ENCODE results near the gene CAMKMT. TPM values are rescaled to one million over a fixed set of nuclear protein-coding genes. Genes with fewer than 3 reads are reported as not detected.

Gene CAMKMT
- total RNA-seq, 2 experiments from 2014 or later, result 12.1 to 14.1 TPM

DNA sequence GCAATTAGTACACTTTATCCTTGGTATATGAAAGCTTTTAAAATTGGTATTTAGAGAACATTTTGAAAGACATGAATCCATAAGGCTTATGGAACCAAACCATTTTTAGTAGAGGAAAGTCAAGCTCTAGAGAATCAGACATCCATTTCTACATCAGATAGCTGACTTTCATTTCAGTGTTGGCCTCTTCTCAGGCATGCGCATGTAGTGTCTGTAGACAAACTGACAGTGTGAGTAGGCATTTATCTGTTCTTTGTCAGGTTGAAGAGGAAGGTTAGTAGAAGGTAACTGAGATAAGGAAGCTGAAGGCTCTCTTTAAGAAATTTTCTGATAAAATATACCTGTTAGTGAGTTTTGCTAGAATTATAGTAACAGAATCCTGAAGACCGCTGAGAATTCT lies 357.8 kb downstream of the CAMKMT start:
- TF ChIP-seq, protein P1, sequence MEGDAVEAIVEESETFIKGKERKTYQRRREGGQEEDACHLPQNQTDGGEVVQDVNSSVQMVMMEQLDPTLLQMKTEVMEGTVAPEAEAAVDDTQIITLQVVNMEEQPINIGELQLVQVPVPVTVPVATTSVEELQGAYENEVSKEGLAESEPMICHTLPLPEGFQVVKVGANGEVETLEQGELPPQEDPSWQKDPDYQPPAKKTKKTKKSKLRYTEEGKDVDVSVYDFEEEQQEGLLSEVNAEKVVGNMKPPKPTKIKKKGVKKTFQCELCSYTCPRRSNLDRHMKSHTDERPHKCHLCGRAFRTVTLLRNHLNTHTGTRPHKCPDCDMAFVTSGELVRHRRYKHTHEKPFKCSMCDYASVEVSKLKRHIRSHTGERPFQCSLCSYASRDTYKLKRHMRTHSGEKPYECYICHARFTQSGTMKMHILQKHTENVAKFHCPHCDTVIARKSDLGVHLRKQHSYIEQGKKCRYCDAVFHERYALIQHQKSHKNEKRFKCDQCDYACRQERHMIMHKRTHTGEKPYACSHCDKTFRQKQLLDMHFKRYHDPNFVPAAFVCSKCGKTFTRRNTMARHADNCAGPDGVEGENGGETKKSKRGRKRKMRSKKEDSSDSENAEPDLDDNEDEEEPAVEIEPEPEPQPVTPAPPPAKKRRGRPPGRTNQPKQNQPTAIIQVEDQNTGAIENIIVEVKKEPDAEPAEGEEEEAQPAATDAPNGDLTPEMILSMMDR (IDR thresholded peaks at IDR 0.05), result no peak
- CTCF ChIA-PET, result interaction anchor here (0.9 to 1.0 kb wide), 2 partner anchors 237 to 240 kb away, joined by 3 to 4 read pairs; no protein-coding TSS in a partner anchor
- Mint-ChIP-seq H3K4me3 (no peak overlapping the region), H3K9me3 (no peaks in the 10 kb centered on the region), H3K27me3 (no peaks in the 10 kb centered on the region), H3K27ac (no peak overlapping the region), H3K36me3 (ENCODE audit: low read depth) (no peaks in the 10 kb centered on the region), H3K4me1 (ENCODE audit: low read depth) (no peaks in the 10 kb centered on the region)
- DNase-seq (no peak), ATAC-seq (no peak)
- intact Hi-C loops (cut with micrococcal nuclease), result no loop called here
- POLR2A ChIA-PET, result no interaction called here

DNA sequence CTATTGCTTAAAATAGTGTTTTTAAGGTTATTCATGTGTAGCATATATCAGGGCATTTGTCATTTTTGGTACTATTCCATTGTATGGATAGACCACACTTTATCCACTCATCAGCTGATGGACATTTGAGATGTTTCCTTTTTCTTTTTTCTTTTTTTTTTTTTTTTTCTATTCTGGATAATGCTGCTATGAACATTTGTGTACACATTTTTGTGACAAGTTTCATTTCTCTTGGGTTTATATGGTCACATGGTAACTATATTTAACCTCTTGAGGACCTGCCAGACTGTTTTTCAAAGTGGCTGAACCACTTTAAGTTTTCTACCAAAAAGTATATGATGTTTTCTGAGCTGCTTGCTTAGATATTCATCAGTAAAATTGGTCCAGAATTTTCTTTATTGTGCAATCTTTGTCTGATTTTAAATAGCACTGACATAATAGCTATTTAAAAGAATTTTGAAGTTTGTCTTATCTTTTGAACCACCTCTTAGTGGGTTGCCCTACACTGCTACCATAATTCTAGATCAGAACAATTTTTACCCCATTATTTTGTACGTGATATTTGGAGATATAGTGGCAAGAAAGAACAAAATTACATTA lies 360.4 kb downstream of the CAMKMT start:
- intact Hi-C loops (cut with micrococcal nuclease), result no loop called here
- no peak overlapping the region for H3K27ac Mint-ChIP-seq
- H3K4me3 Mint-ChIP-seq, result no peak overlapping the region
- H3K9me3 Mint-ChIP-seq, result no peaks in the 10 kb centered on the region
- CTCF ChIA-PET, result interaction anchor here (1.7 kb wide), 1 partner anchor 243 kb away, joined by 6 read pairs; no protein-coding TSS in a partner anchor
- DNase-seq (no peak), ATAC-seq (no peak)
- TF ChIP-seq, protein P1 (IDR thresholded peaks at IDR 0.05), result no peak
- POLR2A ChIA-PET, result no interaction called here
- no peaks in the 10 kb centered on the region for H3K4me1 Mint-ChIP-seq (ENCODE audit: low read depth)
- no peaks in the 10 kb centered on the region for H3K36me3 Mint-ChIP-seq (ENCODE audit: low read depth)
- H3K27me3 Mint-ChIP-seq, result no peaks in the 10 kb centered on the region

DNA sequence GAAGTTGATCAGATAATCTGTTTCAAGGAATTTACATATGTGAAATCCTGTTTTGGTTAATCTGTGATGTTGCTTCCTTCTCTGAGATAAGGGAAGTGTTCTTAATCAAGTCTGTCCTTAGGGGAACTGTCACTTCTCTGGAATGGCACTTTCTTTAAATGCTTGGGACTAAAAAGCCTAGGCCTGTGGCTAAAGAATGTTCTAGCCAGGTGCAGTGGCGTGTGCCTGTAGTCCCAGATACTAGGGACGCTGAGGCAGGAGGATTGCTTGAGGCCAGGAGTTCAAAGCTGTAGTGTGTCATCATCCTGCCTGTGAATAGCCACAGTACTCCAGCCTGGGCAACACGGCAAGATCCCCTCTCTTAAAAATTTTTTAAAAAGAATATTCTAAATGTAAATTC lies 362.2 kb downstream of the CAMKMT start:
- intact Hi-C loops (cut with micrococcal nuclease), result no loop called here
- ChIA-PET POLR2A (no interaction called here), CTCF (interaction anchor here (1.7 kb wide), 1 partner anchor 244 kb away, joined by 6 read pairs; no protein-coding TSS in a partner anchor)
- H3K27me3 Mint-ChIP-seq, result no peaks in the 10 kb centered on the region
- ATAC-seq (no peak), DNase-seq (no peak)
- no peak overlapping the region for H3K4me3 Mint-ChIP-seq
- TF ChIP-seq, protein P1 (IDR thresholded peaks at IDR 0.05), result no peak
- no peak overlapping the region for H3K27ac Mint-ChIP-seq
- H3K36me3 Mint-ChIP-seq (ENCODE audit: low read depth), result no peaks in the 10 kb centered on the region
- no peaks in the 10 kb centered on the region for H3K9me3 Mint-ChIP-seq
- no peaks in the 10 kb centered on the region for H3K4me1 Mint-ChIP-seq (ENCODE audit: low read depth)

DNA sequence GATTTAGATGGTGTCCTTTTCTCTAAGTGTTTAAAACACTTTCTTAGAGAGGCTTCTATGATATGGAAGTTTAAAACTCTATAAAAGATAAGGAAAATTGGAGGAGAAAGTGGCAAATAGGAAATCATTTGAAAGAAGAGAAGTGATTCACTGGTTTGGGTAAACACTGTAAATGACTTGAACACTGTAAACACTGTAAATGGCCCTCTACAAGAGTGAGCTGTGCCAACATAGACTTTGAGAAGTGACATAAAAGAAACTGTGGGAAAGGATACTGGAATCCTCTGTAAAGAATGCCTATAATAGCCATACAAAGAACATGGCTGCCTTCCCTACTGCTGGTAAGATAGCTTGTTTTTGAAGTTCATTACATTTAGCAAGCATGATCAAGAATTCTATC lies 368.8 kb downstream of the CAMKMT start:
- ATAC-seq, result no peak
- no peak for DNase-seq
- no peaks in the 10 kb centered on the region for H3K4me1 Mint-ChIP-seq (ENCODE audit: low read depth)
- no peak overlapping the region for H3K27ac Mint-ChIP-seq
- no peaks in the 10 kb centered on the region for H3K27me3 Mint-ChIP-seq
- no peaks in the 10 kb centered on the region for H3K36me3 Mint-ChIP-seq (ENCODE audit: low read depth)
- POLR2A ChIA-PET, result no interaction called here
- intact Hi-C loops (cut with micrococcal nuclease), result no loop called here
- TF ChIP-seq, protein P1 (IDR thresholded peaks at IDR 0.05), result no peak
- H3K4me3 Mint-ChIP-seq, result no peak overlapping the region
- peaks cover 2% of the 10 kb centered on the region for H3K9me3 Mint-ChIP-seq
- CTCF ChIA-PET, result interaction anchor here (1.2 kb wide), 1 partner anchor 21 kb away, joined by 3 read pairs; no protein-coding TSS in a partner anchor

DNA sequence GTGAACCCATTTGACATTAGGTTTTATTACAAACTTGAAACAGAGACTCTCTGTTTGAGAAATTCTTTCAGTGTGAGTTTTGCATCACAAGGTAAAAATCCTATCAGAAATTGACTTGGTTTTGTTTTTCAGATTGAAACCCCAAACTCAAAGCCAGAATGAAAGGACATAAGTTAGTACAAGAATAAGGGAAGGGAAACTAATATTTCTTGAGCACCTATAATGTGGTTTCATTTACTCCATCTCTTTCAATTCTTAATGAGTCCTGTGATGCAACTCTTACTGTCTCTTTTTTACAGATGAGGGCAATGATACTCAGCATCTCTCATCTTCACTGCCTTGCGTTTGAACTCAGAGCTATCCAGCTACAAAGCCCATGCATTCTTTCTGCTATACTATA lies 369.8 kb downstream of the CAMKMT start:
- intact Hi-C loops (cut with micrococcal nuclease), result no loop called here
- DNase-seq (no peak), ATAC-seq (no peak)
- TF ChIP-seq, protein P1 (IDR thresholded peaks at IDR 0.05), result no peak
- H3K9me3 Mint-ChIP-seq, result peaks cover 8% of the 10 kb centered on the region
- H3K27ac Mint-ChIP-seq, result no peak overlapping the region
- ChIA-PET POLR2A (no interaction called here), CTCF (interaction anchor here (1.2 kb wide), 1 partner anchor 20 kb away, joined by 3 read pairs; no protein-coding TSS in a partner anchor)
- H3K36me3 Mint-ChIP-seq (ENCODE audit: low read depth), result peaks cover 4% of the 10 kb centered on the region
- H3K4me1 Mint-ChIP-seq (ENCODE audit: low read depth), result no peaks in the 10 kb centered on the region
- no peaks in the 10 kb centered on the region for H3K27me3 Mint-ChIP-seq
- no peak overlapping the region for H3K4me3 Mint-ChIP-seq

All from activated CD8-positive, alpha-beta T cell treated with anti-CD3 and anti-CD28 coated beads for 36 hours (primary cell).